Fibroblast of the aortic adventitia (primary cell): Measurements from ENCODE around the gene FAM131C. TPM values are rescaled to one million over a fixed set of nuclear protein-coding genes. Genes with fewer than 3 reads are reported as not detected.
"Not testable (repeated sequence)": the region's sequence is repeated elsewhere in the genome, so short reads cannot be mapped to it uniquely, and the experiment has no call there.

Source experiments
- DNase-seq: peaks from one replicate; pipeline ENCODE4 v3.0.0-alpha.2; 2010; ENCODE audit warnings: low read depth
- H3K4me3 ChIP-seq: 2 replicates; pipeline ENCODE4 v1.5.1; 2011; ENCODE audit warnings: low read depth, mild to moderate bottlenecking, control low read depth, low read length, moderate library complexity
- CTCF ChIP-seq: IDR thresholded peaks from 2 replicates; pipeline ENCODE4 v1.5.1; 2011; ENCODE audit warnings: mild to moderate bottlenecking, low read length, control low read depth, inconsistent platforms; ENCODE audit not compliant: insufficient read depth
- total RNA-seq: library from RNA; depleted of rRNA; stranded (reverse); fragments of >200 nt; gene quantifications from 2 replicates; pipeline ENCODE4 v1.2.3, GENCODE V29; 2012; ENCODE audit warnings: low replicate concordance

Gene FAM131C
- total RNA-seq, 1 donor, result 0.63 TPM

DNA sequence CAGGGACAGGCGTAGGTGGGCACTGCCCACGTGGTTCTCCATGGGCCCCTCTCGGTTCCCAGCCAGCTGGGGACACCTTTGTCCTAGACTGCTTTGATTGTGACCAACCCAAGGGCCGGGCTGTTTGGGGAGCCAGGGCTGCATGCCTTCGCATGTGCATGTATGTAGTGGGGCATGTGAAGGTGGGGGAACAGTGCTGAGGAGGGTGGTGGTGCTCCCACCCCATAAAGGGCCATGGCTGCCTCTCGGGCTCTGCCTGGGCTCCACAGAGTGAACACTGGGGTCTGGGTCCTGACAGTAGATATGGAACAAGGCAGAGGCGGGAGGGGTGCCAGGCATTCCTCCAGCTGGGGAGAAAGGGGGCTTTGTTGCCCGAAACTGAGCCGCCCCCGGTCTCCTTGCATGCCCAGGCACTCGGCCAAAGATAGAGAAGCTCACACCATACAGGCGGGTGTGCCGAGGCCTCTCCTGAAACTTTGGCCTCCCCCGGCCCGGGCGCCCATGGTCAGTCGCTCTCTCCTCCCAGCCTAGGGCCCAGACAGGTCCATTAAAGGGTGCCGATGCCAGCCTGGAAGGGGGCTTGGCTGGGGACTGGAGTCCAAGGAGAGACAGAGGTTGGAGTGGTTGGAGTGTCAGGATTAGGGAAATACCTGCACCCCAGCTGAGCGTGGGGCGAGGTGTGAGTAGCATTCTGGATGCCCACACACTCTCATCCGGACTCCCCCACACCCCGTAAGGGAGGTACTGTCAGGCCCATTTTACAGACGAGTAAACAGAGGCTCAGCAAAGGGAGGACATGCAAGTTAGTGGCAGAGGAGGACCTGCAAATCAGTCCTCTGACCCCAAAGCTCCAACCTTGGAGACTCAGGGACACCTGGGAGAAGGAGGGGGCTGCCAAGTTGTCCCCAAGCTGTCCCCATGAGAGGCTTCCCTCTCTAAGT is 41.3 kb upstream of the FAM131C start:
- DNase-seq, result no peak

DNA sequence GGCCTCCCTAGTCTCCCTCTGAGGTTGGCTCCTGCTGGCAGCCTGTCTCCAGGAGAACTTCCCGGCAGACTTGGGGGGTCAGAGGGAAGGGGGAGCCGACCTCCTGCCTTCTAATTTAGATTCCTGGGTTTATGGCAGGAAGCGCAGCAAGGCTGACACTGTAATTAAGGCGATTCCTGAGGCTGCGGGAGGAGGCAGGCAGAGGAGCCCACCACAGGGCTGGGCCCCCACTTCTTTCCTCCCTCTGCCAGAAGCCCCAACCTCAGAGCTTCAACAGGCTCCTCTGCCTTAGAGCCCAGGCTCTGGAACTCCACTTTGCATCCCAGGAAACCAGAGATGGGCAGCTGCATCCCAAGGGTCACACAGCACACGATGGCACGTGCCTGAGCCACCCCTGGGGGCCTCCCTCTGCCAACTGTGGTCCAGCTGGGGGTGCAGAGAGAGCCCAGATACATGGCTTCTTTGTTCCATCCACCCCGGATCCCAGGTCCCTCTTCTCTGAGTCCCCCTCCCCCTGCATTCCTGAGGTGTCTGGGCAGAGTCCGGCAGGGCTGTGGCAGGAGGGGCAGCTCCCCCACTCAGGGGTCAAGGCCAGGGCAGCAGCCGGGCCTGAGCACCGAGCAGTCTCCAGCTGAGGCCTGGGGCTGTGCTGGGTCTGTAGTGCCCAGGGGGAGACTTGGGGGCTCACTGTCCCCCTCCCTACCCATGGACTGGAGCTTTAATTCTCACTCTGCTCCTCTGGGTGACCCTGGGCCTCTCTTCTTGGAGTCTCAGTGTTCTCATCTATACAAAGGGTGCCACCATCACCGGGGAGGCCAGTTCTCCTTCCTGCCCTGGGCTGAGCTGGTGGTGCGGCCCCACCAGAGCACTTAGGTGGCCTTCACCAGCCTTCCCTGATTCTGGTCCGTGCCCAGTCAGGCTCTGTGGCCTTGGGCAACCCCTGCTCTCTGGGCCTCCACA is 39.4 kb upstream of the FAM131C start:
- no peak for TF ChIP-seq CTCF
- H3K4me3 ChIP-seq, result no peak overlapping the region
- peak; percentile 17 for DNase-seq

More for the DNA sequence above, 41.3 kb upstream of the FAM131C start:
- no peak overlapping the region for H3K4me3 ChIP-seq
- TF ChIP-seq CTCF, result no peak

DNA sequence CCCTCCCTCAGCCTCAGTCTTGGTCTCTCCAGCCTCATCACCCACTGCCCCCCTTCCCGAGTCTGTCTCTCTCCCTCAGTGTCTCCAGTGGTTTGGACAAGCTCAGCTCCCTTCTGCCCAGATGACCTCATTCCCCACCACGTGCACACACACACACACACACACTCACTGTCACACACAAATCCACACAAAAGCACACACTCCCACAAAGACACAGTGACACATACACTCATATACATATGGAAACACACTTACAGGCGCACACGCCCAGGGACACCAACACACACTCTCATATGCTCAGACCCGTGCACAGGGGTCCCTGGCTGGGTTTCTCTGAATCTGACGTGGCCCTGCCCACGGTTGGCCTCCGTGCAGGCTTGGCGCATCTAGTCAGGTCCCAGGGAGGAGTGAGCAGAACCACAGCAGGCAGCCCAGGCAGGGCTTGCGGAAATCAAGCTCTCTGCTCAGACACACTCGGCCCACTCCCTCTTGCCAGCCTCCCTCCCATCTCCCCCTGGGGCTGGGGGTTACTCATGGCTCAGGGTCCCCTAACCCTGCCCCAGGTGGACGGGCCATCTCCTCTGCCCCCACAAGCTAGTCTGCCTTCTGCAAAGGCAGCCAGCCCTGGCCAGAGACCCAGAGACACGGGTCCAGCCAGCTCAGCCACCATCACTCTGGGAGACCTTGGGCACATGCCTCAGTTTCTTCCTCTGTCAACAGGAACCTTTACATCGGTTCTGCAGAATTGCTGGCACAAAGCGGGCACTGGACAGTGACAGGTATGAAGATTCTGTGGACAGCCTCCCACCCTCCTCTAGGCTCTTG is 38.5 kb upstream of the FAM131C start:
- H3K4me3 ChIP-seq, result no peak overlapping the region
- TF ChIP-seq CTCF, result no peak
- DNase-seq, result peak; percentile 90

GRCh38 chr1:16110884-16111283 is 37.4 kb upstream of the FAM131C start:
- DNase-seq, result no peak
- TF ChIP-seq CTCF, result no peak
- no peak overlapping the region for H3K4me3 ChIP-seq

GRCh38 chr1:16110456-16110855 is 37.0 kb upstream of the FAM131C start:
- DNase-seq, result no peak
- no peak overlapping the region for H3K4me3 ChIP-seq
- no peak for TF ChIP-seq CTCF

- no peak overlapping the region for H3K4me3 ChIP-seq
- no peak for DNase-seq
- no peak for TF ChIP-seq CTCF
Measured at GRCh38 chr1:16109571-16109970, 36.1 kb upstream of the FAM131C start.

DNA sequence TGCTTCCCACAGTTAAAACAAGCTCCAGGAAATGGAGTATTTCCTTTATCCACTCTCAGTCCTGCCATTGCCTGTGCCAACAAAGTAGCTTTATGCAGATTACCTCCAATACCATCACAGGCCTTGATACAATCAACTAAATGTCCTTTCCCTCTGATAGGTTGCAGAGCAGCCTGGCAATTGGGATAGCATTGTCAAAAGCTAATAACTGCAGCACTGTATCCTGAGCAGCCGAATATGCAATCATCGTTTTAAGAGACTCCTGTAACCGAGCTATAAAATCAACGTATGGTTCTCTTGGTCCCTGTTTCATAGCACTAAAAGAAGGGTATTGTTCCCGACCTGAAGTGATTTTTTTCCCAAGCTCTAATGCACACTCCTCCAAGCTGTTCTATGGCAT is 33.6 kb upstream of the FAM131C start:
- not testable (repeated sequence) for H3K4me3 ChIP-seq, DNase-seq
